Stimulated activated CD4-positive, alpha-beta T cell treated with anti-CD3 and anti-CD28 coated beads, TNF-alpha, amount 100 ng/mL, for 48 hours (primary cell): ENCODE measurements around the gene OLIG1.

ENCODE experiments used
- DNase-seq, 3 donors: peaks; one replicate each; pipeline ENCODE4 v3.0.0-alpha.2; 2020; ENCODE audit warnings: low read depth in 3 of 3

The OLIG1 gene, protein sequence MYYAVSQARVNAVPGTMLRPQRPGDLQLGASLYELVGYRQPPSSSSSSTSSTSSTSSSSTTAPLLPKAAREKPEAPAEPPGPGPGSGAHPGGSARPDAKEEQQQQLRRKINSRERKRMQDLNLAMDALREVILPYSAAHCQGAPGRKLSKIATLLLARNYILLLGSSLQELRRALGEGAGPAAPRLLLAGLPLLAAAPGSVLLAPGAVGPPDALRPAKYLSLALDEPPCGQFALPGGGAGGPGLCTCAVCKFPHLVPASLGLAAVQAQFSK

DNA sequence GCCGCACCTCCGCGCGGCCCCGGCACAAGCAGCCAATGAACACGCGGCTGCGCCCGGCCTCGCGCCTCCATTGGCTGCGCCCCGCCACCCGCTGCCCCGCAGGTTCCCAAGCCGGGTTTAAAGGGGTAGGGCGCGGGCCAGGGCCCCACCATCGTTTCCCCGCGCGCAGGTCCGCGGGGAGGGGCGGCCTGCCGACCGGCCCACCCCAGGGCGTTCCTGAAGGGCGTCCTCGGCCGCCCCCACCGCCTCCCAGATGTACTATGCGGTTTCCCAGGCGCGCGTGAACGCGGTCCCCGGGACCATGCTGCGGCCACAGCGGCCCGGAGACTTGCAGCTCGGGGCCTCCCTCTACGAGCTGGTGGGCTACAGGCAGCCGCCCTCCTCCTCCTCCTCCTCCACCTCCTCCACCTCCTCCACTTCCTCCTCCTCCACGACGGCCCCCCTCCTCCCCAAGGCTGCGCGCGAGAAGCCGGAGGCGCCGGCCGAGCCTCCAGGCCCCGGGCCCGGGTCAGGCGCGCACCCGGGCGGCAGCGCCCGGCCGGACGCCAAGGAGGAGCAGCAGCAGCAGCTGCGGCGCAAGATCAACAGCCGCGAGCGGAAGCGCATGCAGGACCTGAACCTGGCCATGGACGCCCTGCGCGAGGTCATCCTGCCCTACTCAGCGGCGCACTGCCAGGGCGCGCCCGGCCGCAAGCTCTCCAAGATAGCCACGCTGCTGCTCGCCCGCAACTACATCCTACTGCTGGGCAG lies at the start of gene OLIG1:
Gene OLIG1 (plus strand): TSS at position 148 of the 750 bp plus-strand sequence. CDS start 106 bp downstream, at position 254.
- DNase-seq, result peak in 1 of 3 donors; percentile 28

DNA sequence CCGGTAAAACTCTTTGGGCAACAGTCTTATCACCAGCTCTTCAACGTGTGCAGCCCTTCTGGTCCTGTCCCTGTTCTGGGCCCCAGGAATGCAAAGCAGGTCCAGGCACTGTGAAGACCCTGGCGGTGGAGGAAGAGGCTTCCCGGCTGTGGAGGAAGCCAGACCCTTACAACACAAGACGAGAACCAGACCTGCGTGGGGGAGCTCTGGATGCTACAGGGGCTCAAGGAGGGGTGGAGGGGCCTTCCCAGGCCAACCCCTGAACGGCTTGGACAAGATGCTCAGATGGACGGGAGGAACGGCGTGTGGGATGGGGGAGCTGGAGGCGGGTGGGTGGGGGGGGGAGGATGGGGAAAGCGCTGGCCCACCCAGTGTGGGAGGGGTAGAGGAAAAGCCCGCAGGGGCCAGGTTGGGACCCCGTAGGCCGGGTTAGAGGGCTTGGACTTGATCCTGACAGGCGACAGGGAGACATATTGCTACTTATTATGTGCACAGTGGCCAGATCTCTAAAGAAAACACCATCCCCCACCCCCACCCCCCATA lies 49.3 kb upstream of the OLIG1 start:
- DNase-seq, result no peak

DNA sequence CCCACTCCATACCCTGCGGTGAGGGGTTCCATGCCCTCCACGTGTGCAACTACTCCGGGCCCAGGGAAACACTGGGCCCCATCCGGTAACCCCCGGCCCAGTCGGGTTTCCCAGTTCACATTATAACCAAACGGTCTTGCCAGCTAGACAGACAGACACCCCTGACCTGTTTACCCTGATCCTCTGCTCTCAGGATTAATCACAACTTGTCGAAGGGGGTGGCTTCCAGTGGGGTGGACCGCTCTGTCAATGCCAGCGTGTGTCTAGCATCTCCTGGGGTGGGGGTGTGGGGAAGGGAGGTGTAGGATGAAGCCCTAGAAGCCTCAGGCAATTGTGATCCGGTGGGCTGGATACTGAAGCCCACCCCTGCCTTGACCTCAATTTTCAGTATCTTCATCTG lies 48.8 kb upstream of the OLIG1 start:
- DNase-seq, result no peak

DNA sequence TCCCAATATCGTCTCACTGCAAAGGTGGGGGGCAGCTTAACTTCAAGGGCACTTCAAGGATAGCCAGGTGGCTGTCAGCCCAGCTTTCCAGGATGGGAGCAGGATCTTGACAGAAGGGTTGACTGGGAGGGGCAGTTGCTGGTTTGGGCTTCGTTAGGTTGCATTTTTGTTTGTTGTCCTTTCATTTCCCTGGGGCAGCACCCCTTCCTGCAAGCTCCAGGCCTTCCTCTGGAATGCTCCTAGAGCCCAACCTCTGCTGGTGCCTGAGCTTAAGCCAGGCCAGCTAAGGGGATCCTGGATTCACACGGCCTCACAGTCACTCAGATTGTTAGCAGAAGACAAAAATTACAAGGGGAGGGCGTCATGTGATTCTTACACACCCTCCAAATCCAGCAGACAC lies 48.3 kb upstream of the OLIG1 start:
- no peak for DNase-seq

DNA sequence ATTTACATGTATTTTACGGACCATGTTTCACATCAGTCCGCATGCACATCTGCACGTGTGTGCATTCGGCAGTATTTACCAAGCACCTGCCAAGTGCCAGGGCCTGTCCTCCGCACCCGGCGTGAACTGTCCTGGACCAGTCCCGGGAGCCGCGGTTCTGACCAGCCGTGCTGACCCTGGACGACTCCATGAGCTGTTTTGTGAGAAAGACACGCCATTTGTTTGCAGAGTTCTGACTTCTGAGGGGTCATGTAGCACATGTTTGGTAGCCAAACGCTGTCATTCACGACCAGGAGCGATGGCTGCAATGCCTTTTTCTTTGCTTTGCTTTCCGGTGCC lies 47.5 kb upstream of the OLIG1 start:
- DNase-seq, result no peak

DNA sequence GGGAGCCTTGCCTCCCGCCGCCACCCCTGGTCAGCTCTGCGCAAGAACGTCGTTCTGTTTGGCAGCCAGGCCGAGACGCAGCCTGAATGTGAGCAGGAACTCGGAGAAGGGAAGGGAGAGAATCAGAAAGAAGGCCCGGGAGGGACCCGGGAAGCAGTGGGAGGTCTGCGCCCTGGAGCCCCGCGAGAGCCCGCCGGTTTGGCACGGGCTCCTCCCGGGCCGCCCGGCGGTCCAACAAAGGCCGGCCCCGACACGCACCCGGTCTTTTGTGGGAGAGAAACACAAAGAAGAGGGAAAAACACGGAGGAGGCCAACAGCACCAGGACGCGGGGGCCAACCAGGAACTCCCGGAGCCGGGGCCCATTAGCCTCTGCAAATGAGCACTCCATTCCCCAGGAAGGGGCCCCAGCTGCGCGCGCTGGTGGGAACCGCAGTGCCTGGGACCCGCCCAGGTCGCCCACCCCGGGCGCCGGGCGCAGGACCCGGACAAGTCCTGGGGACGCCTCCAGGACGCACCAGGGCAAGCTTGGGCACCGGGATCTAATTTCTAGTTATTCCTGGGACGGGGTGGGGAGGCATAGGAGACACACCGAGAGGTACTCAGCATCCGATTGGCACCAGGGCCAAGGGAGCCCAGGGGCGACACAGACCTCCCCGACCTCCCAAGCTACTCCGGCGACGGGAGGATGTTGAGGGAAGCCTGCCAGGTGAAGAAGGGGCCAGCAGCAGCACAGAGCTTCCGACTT lies 46.9 kb upstream of the OLIG1 start:
- DNase-seq, result no peak

DNA sequence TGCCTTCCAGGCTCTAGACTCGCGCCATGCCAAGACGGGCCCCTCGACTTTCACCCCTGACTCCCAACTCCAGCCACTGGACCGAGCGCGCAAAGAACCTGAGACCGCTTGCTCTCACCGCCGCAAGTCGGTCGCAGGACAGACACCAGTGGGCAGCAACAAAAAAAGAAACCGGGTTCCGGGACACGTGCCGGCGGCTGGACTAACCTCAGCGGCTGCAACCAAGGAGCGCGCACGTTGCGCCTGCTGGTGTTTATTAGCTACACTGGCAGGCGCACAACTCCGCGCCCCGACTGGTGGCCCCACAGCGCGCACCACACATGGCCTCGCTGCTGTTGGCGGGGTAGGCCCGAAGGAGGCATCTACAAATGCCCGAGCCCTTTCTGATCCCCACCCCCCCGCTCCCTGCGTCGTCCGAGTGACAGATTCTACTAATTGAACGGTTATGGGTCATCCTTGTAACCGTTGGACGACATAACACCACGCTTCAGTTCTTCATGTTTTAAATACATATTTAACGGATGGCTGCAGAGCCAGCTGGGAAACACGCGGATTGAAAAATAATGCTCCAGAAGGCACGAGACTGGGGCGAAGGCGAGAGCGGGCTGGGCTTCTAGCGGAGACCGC lies 46.3 kb upstream of the OLIG1 start:
- DNase-seq, result no peak

DNA sequence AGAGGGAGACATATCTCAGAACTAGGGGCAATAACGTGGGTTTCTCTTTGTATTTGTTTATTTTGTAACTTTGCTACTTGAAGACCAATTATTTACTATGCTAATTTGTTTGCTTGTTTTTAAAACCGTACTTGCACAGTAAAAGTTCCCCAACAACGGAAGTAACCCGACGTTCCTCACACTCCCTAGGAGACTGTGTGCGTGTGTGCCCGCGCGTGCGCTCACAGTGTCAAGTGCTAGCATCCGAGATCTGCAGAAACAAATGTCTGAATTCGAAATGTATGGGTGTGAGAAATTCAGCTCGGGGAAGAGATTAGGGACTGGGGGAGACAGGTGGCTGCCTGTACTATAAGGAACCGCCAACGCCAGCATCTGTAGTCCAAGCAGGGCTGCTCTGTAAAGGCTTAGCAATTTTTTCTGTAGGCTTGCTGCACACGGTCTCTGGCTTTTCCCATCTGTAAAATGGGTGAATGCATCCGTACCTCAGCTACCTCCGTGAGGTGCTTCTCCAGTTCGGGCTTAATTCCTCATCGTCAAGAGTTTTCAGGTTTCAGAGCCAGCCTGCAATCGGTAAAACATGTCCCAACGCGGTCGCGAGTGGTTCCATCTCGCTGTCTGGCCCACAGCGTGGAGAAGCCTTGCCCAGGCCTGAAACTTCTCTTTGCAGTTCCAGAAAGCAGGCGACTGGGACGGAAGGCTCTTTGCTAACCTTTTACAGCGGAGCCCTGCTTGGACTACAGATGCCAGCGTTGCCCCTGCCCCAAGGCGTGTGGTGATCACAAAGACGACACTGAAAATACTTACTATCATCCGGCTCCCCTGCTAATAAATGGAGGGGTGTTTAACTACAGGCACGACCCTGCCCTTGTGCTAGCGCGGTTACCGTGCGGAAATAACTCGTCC lies 45.5 kb upstream of the OLIG1 start:
- DNase-seq, result no peak

DNA sequence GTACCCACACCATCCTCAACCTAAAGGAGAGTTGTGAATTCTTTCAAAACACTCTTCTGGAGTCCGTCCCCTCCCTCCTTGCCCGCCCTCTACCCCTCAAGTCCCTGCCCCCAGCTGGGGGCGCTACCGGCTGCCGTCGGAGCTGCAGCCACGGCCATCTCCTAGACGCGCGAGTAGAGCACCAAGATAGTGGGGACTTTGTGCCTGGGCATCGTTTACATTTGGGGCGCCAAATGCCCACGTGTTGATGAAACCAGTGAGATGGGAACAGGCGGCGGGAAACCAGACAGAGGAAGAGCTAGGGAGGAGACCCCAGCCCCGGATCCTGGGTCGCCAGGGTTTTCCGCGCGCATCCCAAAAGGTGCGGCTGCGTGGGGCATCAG lies 44.8 kb upstream of the OLIG1 start:
- DNase-seq, result no peak

DNA sequence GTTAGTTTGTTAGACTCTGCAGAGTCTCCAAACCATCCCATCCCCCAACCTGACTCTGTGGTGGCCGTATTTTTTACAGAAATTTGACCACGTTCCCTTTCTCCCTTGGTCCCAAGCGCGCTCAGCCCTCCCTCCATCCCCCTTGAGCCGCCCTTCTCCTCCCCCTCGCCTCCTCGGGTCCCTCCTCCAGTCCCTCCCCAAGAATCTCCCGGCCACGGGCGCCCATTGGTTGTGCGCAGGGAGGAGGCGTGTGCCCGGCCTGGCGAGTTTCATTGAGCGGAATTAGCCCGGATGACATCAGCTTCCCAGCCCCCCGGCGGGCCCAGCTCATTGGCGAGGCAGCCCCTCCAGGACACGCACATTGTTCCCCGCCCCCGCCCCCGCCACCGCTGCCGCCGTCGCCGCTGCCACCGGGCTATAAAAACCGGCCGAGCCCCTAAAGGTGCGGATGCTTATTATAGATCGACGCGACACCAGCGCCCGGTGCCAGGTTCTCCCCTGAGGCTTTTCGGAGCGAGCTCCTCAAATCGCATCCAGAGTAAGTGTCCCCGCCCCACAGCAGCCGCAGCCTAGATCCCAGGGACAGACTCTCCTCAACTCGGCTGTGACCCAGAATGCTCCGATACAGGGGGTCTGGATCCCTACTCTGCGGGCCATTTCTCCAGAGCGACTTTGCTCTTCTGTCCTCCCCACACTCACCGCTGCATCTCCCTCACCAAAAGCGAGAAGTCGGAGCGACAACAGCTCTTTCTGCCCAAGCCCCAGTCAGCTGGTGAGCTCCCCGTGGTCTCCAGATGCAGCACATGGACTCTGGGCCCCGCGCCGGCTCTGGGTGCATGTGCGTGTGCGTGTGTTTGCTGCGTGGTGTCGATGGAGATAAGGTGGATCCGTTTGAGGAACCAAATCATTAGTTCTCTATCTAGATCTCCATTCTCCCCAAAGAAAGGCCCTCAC lies 44.2 kb upstream of the OLIG1 start, which contains the start of gene OLIG2:
Gene OLIG2 (plus strand): TSS at position 447 of the 954 bp plus-strand sequence. CDS start 928 bp downstream, outside the sequence.
- no peak for DNase-seq

DNA sequence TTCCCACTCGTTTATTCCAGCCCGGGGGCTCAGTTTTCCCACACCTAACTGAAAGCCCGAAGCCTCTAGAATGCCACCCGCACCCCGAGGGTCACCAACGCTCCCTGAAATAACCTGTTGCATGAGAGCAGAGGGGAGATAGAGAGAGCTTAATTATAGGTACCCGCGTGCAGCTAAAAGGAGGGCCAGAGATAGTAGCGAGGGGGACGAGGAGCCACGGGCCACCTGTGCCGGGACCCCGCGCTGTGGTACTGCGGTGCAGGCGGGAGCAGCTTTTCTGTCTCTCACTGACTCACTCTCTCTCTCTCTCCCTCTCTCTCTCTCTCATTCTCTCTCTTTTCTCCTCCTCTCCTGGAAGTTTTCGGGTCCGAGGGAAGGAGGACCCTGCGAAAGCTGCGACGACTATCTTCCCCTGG lies 43.5 kb upstream of the OLIG1 start:
- DNase-seq, result no peak

DNA sequence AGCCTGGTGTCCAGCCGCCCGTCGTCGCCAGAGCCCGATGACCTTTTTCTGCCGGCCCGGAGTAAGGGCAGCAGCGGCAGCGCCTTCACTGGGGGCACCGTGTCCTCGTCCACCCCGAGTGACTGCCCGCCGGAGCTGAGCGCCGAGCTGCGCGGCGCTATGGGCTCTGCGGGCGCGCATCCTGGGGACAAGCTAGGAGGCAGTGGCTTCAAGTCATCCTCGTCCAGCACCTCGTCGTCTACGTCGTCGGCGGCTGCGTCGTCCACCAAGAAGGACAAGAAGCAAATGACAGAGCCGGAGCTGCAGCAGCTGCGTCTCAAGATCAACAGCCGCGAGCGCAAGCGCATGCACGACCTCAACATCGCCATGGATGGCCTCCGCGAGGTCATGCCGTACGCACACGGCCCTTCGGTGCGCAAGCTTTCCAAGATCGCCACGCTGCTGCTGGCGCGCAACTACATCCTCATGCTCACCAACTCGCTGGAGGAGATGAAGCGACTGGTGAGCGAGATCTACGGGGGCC lies 43.0 kb upstream of the OLIG1 start:
- no peak for DNase-seq

DNA sequence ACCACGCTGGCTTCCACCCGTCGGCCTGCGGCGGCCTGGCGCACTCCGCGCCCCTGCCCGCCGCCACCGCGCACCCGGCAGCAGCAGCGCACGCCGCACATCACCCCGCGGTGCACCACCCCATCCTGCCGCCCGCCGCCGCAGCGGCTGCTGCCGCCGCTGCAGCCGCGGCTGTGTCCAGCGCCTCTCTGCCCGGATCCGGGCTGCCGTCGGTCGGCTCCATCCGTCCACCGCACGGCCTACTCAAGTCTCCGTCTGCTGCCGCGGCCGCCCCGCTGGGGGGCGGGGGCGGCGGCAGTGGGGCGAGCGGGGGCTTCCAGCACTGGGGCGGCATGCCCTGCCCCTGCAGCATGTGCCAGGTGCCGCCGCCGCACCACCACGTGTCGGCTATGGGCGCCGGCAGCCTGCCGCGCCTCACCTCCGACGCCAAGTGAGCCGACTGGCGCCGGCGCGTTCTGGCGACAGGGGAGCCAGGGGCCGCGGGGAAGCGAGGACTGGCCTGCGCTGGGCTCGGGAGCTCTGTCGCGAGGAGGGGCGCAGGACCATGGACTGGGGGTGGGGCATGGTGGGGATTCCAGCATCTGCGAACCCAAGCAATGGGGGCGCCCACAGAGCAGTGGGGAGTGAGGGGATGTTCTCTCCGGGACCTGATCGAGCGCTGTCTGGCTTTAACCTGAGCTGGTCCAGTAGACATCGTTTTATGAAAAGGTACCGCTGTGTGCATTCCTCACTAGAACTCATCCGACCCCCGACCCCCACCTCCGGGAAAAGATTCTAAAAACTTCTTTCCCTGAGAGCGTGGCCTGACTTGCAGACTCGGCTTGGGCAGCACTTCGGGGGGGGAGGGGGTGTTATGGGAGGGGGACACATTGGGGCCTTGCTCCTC lies 42.3 kb upstream of the OLIG1 start:
- no peak for DNase-seq

DNA sequence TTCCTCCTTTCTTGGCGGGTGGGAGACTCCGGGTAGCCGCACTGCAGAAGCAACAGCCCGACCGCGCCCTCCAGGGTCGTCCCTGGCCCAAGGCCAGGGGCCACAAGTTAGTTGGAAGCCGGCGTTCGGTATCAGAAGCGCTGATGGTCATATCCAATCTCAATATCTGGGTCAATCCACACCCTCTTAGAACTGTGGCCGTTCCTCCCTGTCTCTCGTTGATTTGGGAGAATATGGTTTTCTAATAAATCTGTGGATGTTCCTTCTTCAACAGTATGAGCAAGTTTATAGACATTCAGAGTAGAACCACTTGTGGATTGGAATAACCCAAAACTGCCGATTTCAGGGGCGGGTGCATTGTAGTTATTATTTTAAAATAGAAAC lies 41.7 kb upstream of the OLIG1 start:
- no peak for DNase-seq

DNA sequence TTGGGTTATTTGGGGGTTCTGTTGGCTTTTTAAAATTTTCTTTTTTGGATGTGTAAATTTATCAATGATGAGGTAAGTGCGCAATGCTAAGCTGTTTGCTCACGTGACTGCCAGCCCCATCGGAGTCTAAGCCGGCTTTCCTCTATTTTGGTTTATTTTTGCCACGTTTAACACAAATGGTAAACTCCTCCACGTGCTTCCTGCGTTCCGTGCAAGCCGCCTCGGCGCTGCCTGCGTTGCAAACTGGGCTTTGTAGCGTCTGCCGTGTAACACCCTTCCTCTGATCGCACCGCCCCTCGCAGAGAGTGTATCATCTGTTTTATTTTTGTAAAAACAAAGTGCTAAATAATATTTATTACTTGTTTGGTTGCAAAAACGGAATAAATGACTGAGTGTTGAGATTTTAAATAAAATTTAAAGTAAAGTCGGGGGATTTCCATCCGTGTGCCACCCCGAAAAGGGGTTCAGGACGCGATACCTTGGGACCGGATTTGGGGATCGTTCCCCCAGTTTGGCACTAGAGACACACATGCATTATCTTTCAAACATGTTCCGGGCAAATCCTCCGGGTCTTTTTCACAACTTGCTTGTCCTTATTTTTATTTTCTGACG lies 41.1 kb upstream of the OLIG1 start:
- no peak for DNase-seq

DNA sequence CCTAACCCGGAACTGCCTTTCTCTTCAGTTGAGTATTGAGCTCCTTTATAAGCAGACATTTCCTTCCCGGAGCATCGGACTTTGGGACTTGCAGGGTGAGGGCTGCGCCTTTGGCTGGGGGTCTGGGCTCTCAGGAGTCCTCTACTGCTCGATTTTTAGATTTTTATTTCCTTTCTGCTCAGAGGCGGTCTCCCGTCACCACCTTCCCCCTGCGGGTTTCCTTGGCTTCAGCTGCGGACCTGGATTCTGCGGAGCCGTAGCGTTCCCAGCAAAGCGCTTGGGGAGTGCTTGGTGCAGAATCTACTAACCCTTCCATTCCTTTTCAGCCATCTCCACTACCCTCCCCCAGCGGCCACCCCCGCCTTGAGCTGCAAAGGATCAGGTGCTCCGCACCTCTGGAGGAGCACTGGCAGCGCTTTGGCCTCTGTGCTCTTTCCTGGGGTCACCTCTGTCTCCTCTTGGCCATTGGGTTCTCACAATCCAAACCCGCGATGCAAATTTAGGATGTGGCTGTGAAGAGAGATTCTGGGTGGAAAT lies 40.5 kb upstream of the OLIG1 start:
- no peak for DNase-seq

DNA sequence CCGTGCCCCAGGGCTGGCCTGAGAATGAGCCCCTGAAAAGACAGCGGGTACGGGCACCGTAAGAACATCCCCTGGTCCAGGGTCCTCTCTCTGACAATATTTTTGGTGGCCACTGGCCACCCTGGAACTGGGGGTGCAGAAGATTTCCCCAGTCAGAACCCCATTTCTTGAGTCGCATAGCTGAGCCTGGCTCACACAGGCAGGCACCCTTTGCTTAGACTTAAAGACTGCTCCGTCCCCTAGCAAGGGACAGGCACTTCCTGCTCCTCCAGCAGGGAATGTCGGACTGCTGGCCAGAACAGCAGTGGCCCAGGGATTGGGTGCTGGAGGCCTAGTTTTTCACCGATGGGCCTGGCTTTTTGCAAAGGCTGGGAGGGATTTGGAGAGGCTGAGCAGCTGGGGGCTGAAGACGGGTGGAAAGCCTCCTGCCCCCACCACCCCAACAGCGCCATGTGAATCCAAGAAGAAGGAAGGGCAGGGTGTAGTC lies 39.9 kb upstream of the OLIG1 start:
- DNase-seq, result no peak

DNA sequence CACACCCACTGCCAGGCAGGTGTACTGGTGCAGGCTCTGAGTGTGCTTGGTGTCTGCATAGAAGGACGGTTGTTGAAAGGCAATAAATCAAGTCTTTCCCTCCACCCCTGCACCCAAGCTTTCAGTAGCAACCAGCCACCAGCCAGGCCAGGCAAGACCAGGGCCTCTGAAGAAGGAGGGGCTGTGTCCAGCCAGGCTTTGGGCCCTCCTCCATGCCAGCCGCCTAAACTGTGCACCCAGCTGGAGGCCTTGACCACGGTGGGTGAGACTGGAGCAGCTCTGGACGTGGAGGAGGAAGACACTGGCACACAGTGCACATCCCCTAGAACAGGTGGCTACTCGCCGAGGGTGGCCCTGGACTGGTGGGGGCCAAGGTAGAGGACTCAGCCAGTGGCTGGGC lies 39.3 kb upstream of the OLIG1 start:
- DNase-seq, result no peak
